HT1080 (cell line): ENCODE measurements around the gene MYF5. TPM values are rescaled to one million over a fixed set of nuclear protein-coding genes. Genes with fewer than 3 reads are reported as not detected.
"Not testable (repeated sequence)": the region's sequence is repeated elsewhere in the genome, so short reads cannot be mapped to it uniquely, and the experiment has no call there.

Source experiments
- DNase-seq: peaks from one replicate; pipeline ENCODE4 v3.0.0-alpha.2; 2015; ENCODE audit warnings: low read depth
- polyA plus RNA-seq, 2 experiments: library from polyadenylated mRNA; depleted of rRNA; stranded (reverse); fragments of >200 nt; gene quantifications; 2 replicates each; pipeline ENCODE4 v1.2.3, GENCODE V29; 2015
- total RNA-seq: library from RNA; depleted of rRNA; stranded (reverse); fragments of >200 nt; shearing (Covaris generic); gene quantifications from 2 replicates; pipeline ENCODE4 v1.2.3, GENCODE V29; 2014; rRNA removed

MYF5 gene
- not detected in 2 replicates for total RNA-seq
- not detected in 2 replicates for polyA plus RNA-seq (2015; cell fraction: cytosol; rRNA removed)
- not detected in 2 replicates for polyA plus RNA-seq (2015; cell fraction: nucleus; rRNA removed)

GRCh38 chr12:80716696-80717469, at the start of gene MYF5:
Gene MYF5, plus strand, starts transcription at chr12:80716912. Its CDS starts 152 bp downstream, at chr12:80717064.
- no peak for DNase-seq

- DNase-seq: no peak
Observed at GRCh38 chr12:80670214-80670613, 46.5 kb upstream of the MYF5 start.

GRCh38 chr12:80676042-80676636, 40.6 kb upstream of the MYF5 start:
- not testable (repeated sequence) for DNase-seq

GRCh38 chr12:80676856-80677255, 39.9 kb upstream of the MYF5 start:
- DNase-seq: no peak

GRCh38 chr12:80677994-80678393, 38.7 kb upstream of the MYF5 start:
- no peak for DNase-seq

GRCh38 chr12:80679346-80680131, 37.2 kb upstream of the MYF5 start:
- DNase-seq: no peak

GRCh38 chr12:80681287-80681686, 35.4 kb upstream of the MYF5 start:
- DNase-seq: no peak

- DNase-seq: no peak
Observed at GRCh38 chr12:80681786-80682185, 34.9 kb upstream of the MYF5 start.

- no peak for DNase-seq
Observed at GRCh38 chr12:80684077-80684495, 32.6 kb upstream of the MYF5 start.

GRCh38 chr12:80690090-80690489, 26.6 kb upstream of the MYF5 start:
- DNase-seq: no peak

- DNase-seq: no peak
Observed at GRCh38 chr12:80690513-80690912, 26.2 kb upstream of the MYF5 start.

GRCh38 chr12:80692114-80692513, 24.6 kb upstream of the MYF5 start:
- DNase-seq: no peak

GRCh38 chr12:80697270-80697887, 19.3 kb upstream of the MYF5 start:
- DNase-seq: no peak

GRCh38 chr12:80698256-80698655, 18.5 kb upstream of the MYF5 start:
- DNase-seq: no peak

GRCh38 chr12:80698847-80699542, 17.7 kb upstream of the MYF5 start:
- DNase-seq: no peak

- no peak for DNase-seq
Observed at GRCh38 chr12:80700327-80700726, 16.4 kb upstream of the MYF5 start.

GRCh38 chr12:80701388-80701787, 15.3 kb upstream of the MYF5 start:
- no peak for DNase-seq

GRCh38 chr12:80702889-80703805, 13.6 kb upstream of the MYF5 start:
- peak; percentile 38 for DNase-seq

GRCh38 chr12:80704420-80704819, 12.3 kb upstream of the MYF5 start:
- no peak for DNase-seq
